Neural cell (in vitro differentiated cells): ENCODE results near the gene DPH1. TPM values are rescaled to one million over a fixed set of nuclear protein-coding genes. Genes with fewer than 3 reads are reported as not detected.
"Not testable (repeated sequence)": the region's sequence is repeated elsewhere in the genome, so short reads cannot be mapped to it uniquely, and the experiment has no call there.

Experiments
- H2AFZ ChIP-seq: fragments of 200-600, 300-800 bp; sonication (generic), shearing (Covaris generic); 2 replicates; pipeline ENCODE4 v1.6.0; 2014; ENCODE audit warnings: low read depth, mild to moderate bottlenecking, antibody characterized with exemption, low read length, moderate library complexity
- H3F3A ChIP-seq: fragments of 200-600 bp; shearing (Covaris generic); 2 replicates; pipeline ENCODE4 v1.6.1; 2016; ENCODE audit warnings: mild to moderate bottlenecking, moderate library complexity, mixed read lengths, antibody characterized with exemption, low read length; ENCODE audit not compliant: insufficient read depth, poor library complexity, severe bottlenecking
- H3K27ac ChIP-seq: fragments of 200-600, 300-800 bp; sonication (generic), shearing (Covaris generic); 2 replicates; pipeline ENCODE4 v1.5.1; 2014; ENCODE audit warnings: mild to moderate bottlenecking, low read length, moderate library complexity
- H3K27me3 ChIP-seq: fragments of 300-800, 200-600 bp; sonication (generic), shearing (Covaris generic); 2 replicates; pipeline ENCODE4 v1.6.0; 2014; ENCODE audit warnings: mild to moderate bottlenecking, low read depth, low read length, moderate library complexity; ENCODE audit not compliant: insufficient read depth
- H3K36me3 ChIP-seq: fragments of 300-800, 200-600 bp; sonication (generic), shearing (Covaris generic); 2 replicates; pipeline ENCODE4 v1.5.1; 2014; ENCODE audit warnings: mild to moderate bottlenecking, antibody characterized with exemption, low read length, moderate library complexity; ENCODE audit not compliant: insufficient read depth
- H3K4me2 ChIP-seq: fragments of 300-800, 200-600 bp; sonication (generic), shearing (Covaris generic); 2 replicates; pipeline ENCODE4 v1.6.0; 2014; ENCODE audit warnings: mild to moderate bottlenecking, low read length
- H3K4me3 ChIP-seq: fragments of 300-800, 200-600 bp; sonication (generic), shearing (Covaris generic); 2 replicates; pipeline ENCODE4 v1.5.1; 2014; ENCODE audit warnings: mild to moderate bottlenecking, low read length, moderate library complexity
- H3K79me2 ChIP-seq: fragments of 200-600 bp; shearing (Covaris generic); replicated peaks from 2 replicates; pipeline ENCODE4 v1.6.0; 2014; ENCODE audit warnings: mild to moderate bottlenecking, low read length, moderate library complexity; ENCODE audit not compliant: insufficient read depth
- H3K9ac ChIP-seq: fragments of 300-800, 200-600 bp; sonication (generic), shearing (Covaris generic); 2 replicates; pipeline ENCODE4 v1.6.1; 2016; ENCODE audit warnings: mild to moderate bottlenecking, low read length, mixed read lengths
- H3K9me2 ChIP-seq: fragments of 200-600 bp; shearing (Covaris generic); 2 replicates; pipeline ENCODE4 v1.6.1; 2016; ENCODE audit warnings: mild to moderate bottlenecking, low read length, mixed read lengths; ENCODE audit not compliant: insufficient read depth
- H3K9me3 ChIP-seq: fragments of 200-600, 300-800 bp; sonication (generic), shearing (Covaris generic); 2 replicates; pipeline ENCODE4 v1.6.1; 2016; ENCODE audit warnings: mild to moderate bottlenecking, mixed run types, low read length, moderate library complexity, mixed read lengths
- H4K20me1 ChIP-seq: fragments of 200-600 bp; shearing (Covaris generic); 2 replicates; pipeline ENCODE4 v1.6.1; 2016; ENCODE audit warnings: mild to moderate bottlenecking, mixed run types; ENCODE audit not compliant: insufficient read depth
- CTCF ChIP-seq: fragments of 450-650 bp; IDR thresholded peaks from 2 replicates; pipeline ENCODE4 v1.5.1; 2014; ENCODE audit warnings: antibody characterized with exemption, mild to moderate bottlenecking, moderate library complexity; ENCODE audit not compliant: poor library complexity, severe bottlenecking
- EP300 ChIP-seq: fragments of 450-650 bp; conservative IDR thresholded peaks from 2 replicates; pipeline ENCODE4 v1.6.1; 2014; ENCODE audit warnings: antibody characterized with exemption, mild to moderate bottlenecking, moderate library complexity; ENCODE audit not compliant: poor library complexity, severe bottlenecking
- EZH2 ChIP-seq: fragments of 200-600, 300-800 bp; shearing (Covaris generic), sonication (generic); IDR thresholded peaks from 2 replicates; pipeline ENCODE4 v1.6.1; 2014; ENCODE audit warnings: antibody characterized with exemption, low read length, borderline replicate concordance, mild to moderate bottlenecking; ENCODE audit not compliant: insufficient read depth, poor library complexity, severe bottlenecking
- MXI1 ChIP-seq: fragments of 450-650 bp; conservative IDR thresholded peaks from 2 replicates; pipeline ENCODE4 v1.6.1; 2014; ENCODE audit warnings: antibody characterized with exemption, mild to moderate bottlenecking; ENCODE audit not compliant: poor library complexity, severe bottlenecking
- POLR2AphosphoS5 ChIP-seq: IDR thresholded peaks from 2 replicates; pipeline ENCODE4 v1.6.1; 2012
- RAD21 ChIP-seq: fragments of 450-650 bp; conservative IDR thresholded peaks from 2 replicates; pipeline ENCODE4 v1.6.1; 2014; ENCODE audit warnings: antibody characterized with exemption, mild to moderate bottlenecking, moderate library complexity
- REST ChIP-seq: IDR thresholded peaks from 2 replicates; pipeline ENCODE4 v1.6.1; 2012; ENCODE audit warnings: borderline replicate concordance
- SMC3 ChIP-seq: fragments of 450-650 bp; conservative IDR thresholded peaks from 2 replicates; pipeline ENCODE4 v1.6.1; 2014; ENCODE audit warnings: antibody characterized with exemption, mild to moderate bottlenecking, moderate library complexity; ENCODE audit not compliant: poor library complexity
- TAF1 ChIP-seq: IDR thresholded peaks from 2 replicates; pipeline ENCODE4 v1.6.1; 2012; ENCODE audit warnings: low read depth
- polyA plus RNA-seq: library from polyadenylated mRNA; depleted of rRNA; stranded (reverse); fragments of >200 nt; gene quantifications from 2 replicates; pipeline ENCODE4 v1.2.3, GENCODE V29; 2014

The DPH1 gene
- polyA plus RNA-seq, 1 donor from 2014 or later, result 44.8 TPM

GRCh38 chr17:2011411-2012371 is 18.3 kb upstream of the DPH1 start:
- TF ChIP-seq EP300 (no peak), RAD21 (no peak), MXI1 (no peak), CTCF (no peak), POLR2AphosphoS5 (no peak)
- Histone ChIP-seq H2AFZ (no peak overlapping the region), H3K4me3 (no peak overlapping the region), H3K27me3 (no peaks in the 10 kb centered on the region), H3K4me2 (no peak overlapping the region), H3F3A (no peaks in the 10 kb centered on the region), H3K9me3 (no peaks in the 10 kb centered on the region), H4K20me1 (no peaks in the 10 kb centered on the region), H3K9me2 (no peaks in the 10 kb centered on the region), H3K27ac (no peak overlapping the region), H3K9ac (no peak overlapping the region), H3K79me2 (no peaks in the 10 kb centered on the region), H3K36me3 (no peaks in the 10 kb centered on the region)

DNA sequence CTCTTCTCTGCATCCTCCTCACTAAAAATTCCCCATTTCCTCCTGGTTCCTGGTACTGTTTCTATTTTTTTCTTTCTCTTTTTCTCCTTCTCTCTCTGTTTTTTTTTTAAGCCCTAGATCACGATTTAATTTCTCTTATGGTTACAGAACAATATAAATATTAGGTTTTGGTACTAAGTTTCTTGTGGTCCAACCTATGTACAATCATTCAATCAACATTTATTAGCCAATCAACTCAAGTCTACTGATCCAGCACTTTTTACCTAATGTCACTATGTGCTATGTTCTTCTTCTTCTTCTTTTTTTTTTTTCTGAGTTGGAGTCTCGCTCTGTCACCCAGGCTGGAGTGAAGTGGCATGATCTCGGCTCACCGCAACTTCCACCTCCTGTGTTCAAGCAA is 17.5 kb upstream of the DPH1 start:
- H3K36me3 ChIP-seq, result no peaks in the 10 kb centered on the region
- no peaks in the 10 kb centered on the region for H3K9me3 ChIP-seq
- no peaks in the 10 kb centered on the region for H3K27me3 ChIP-seq
- no peak overlapping the region for H3K4me2 ChIP-seq
- no peak overlapping the region for H2AFZ ChIP-seq
- H3K4me3 ChIP-seq, result no peak overlapping the region
- H3K9me2 ChIP-seq, result no peaks in the 10 kb centered on the region
- H3K27ac ChIP-seq, result no peak overlapping the region
- no peak for TF ChIP-seq CTCF
- no peak for TF ChIP-seq EZH2
- TF ChIP-seq EP300, result no peak
- no peak for TF ChIP-seq REST
- TF ChIP-seq RAD21, result no peak
- no peak for TF ChIP-seq SMC3
- TF ChIP-seq MXI1, result no peak
- TF ChIP-seq TAF1, result no peak
- no peak for TF ChIP-seq POLR2AphosphoS5
- no peak overlapping the region for H3K9ac ChIP-seq
- H3F3A ChIP-seq, result no peaks in the 10 kb centered on the region
- no peaks in the 10 kb centered on the region for H3K79me2 ChIP-seq
- no peaks in the 10 kb centered on the region for H4K20me1 ChIP-seq

DNA sequence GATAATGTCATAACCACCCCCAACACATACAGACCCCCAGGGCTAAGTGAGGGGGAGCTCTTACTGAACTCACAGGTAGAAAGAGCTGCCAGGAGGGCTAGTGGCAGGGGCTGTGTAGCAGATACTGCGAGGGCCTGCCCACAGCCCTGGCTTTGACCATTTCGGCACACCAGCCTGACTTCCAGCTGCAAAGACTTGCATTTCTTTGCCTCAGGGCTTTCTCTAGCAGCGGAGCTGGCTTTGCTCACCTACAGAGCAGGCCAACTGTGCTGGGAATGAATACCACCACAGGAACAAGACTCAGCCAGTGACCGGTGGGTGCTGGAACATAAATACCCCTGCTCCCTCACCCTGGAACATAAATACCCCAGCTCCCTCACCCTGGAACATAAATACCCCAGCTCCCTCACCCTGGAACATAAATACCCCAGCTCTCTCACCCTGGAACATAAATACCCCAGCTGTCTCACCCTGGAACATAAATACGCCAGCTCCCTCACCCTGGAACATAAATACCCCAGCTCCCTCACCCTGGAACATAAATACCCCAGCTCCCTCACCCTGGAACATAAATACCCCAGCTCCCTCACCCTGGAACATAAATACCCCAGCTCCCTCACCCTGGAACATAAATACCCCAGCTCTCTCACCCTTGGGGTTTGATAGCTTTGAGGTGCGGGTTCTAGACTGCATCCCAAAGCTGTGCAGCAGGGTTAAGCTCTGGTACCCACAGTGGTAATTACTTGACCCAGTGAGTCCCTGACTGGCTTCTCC is 16.5 kb upstream of the DPH1 start:
- not testable (repeated sequence) for H3K9me2 ChIP-seq, H3K27me3 ChIP-seq, H3K9ac ChIP-seq, H3K4me2 ChIP-seq, H3K9me3 ChIP-seq, H4K20me1 ChIP-seq, H3K36me3 ChIP-seq, H3F3A ChIP-seq, H3K79me2 ChIP-seq, H3K4me3 ChIP-seq, H3K27ac ChIP-seq, H2AFZ ChIP-seq
